Endothelial cell of umbilical vein (primary cell): ENCODE measurements around the gene CMBL. TPM values are rescaled to one million over a fixed set of nuclear protein-coding genes. Genes with fewer than 3 reads are reported as not detected.

Experiments used
- BruUV-seq: library from RNA; stranded (reverse); fragments of 400-500 nt; replicated peaks from 2 replicates; lab custom pipeline; 2021; lab: Mats Ljungman, UMichigan
- CTCF ChIA-PET: fragments of 300-600, 350-600 bp; sonication (Branson Sonifier 250); formaldehyde crosslinking; loops from one replicate; lab custom pipeline; 2021; ENCODE audit warnings: antibody characterized with exemption, inconsistent platforms; lab: Charles Lee
- POLR2A ChIA-PET: fragments of 300-600, 350-600 bp; sonication (Branson Sonifier 250); formaldehyde crosslinking; loops from one replicate; lab custom pipeline; 2021; ENCODE audit warnings: antibody characterized with exemption, inconsistent platforms; lab: Charles Lee
- DNase-seq: peaks from one replicate; pipeline ENCODE4 v3.0.0-alpha.2; 2011; ENCODE audit warnings: low read depth, low spot score
- FAIRE-seq: peaks from 2 replicates; lab custom pipeline; 2011; peaks lifted over from hg19 to GRCh38; lab: Jason Lieb, UNC
- H2AFZ ChIP-seq: 2 replicates; pipeline ENCODE4 v1.6.0; 2012; ENCODE audit warnings: low read depth, low read length, control low read depth, inconsistent platforms
- H3K27ac ChIP-seq: 2 replicates; pipeline ENCODE4 v1.5.1; 2011; ENCODE audit warnings: low read depth, mild to moderate bottlenecking, control low read depth, low read length, moderate library complexity; ENCODE audit not compliant: insufficient read depth
- H3K27me3 ChIP-seq, 2 experiments: 2 replicates each; pipeline versions ENCODE4 v1.6.0 to v1.6.1; 2011; ENCODE audit warnings: low read length in 2 of 2, mixed read lengths in 1 of 2; ENCODE audit not compliant: control insufficient read depth in 2 of 2, insufficient read depth in 2 of 2
- H3K36me3 ChIP-seq, 2 experiments: 2 replicates in 1 of 2; 3 replicates in 1 of 2; pipeline ENCODE4 v1.5.1; 2011; ENCODE audit warnings: low read length in 2 of 2, mild to moderate bottlenecking in 1 of 2, moderate library complexity in 1 of 2; ENCODE audit not compliant: control insufficient read depth in 2 of 2, insufficient read depth in 2 of 2; ENCODE audit errors: extremely low read depth in 1 of 2
- H3K4me1 ChIP-seq: 3 replicates; pipeline ENCODE4 v1.5.1; 2011; ENCODE audit warnings: mild to moderate bottlenecking, low read length; ENCODE audit not compliant: control insufficient read depth, insufficient read depth; ENCODE audit errors: extremely low read depth
- H3K4me2 ChIP-seq: 2 replicates; pipeline ENCODE4 v1.6.1; 2011; ENCODE audit warnings: low read length, control low read depth, mixed read lengths; ENCODE audit not compliant: insufficient read depth
- H3K4me3 ChIP-seq, 3 experiments: fragments of 200-600 bp in 1 of 3; sonication (generic), shearing (Covaris generic) in 1 of 3; replicated peaks in 1 of 3; 2 replicates each; pipeline ENCODE4 v1.5.1; 2011 to 2016; ENCODE audit warnings: control low read depth in 3 of 3, low read length in 3 of 3, mild to moderate bottlenecking in 2 of 3, inconsistent platforms in 1 of 3, low read depth in 1 of 3, moderate library complexity in 1 of 3; ENCODE audit not compliant: insufficient read depth in 1 of 3
- H3K79me2 ChIP-seq: 2 replicates; pipeline ENCODE4 v1.6.0; 2012; ENCODE audit warnings: low read length, inconsistent platforms; ENCODE audit not compliant: control insufficient read depth, insufficient read depth
- H3K9ac ChIP-seq: replicated peaks from 2 replicates; pipeline ENCODE3; 2011; ENCODE audit warnings: low read length, control low read depth; ENCODE audit not compliant: insufficient read depth; ENCODE audit errors: extremely low read depth
- H3K9me1 ChIP-seq: replicated peaks from 3 replicates; pipeline ENCODE4 v1.6.0; 2011; ENCODE audit warnings: mild to moderate bottlenecking, low read length; ENCODE audit not compliant: control insufficient read depth, insufficient read depth; ENCODE audit errors: extremely low read depth
- H3K9me3 ChIP-seq: replicated peaks from 2 replicates; pipeline ENCODE4 v1.5.1; 2012; ENCODE audit warnings: low read length, inconsistent platforms; ENCODE audit not compliant: control insufficient read depth, insufficient read depth
- H4K20me1 ChIP-seq: replicated peaks from 2 replicates; pipeline ENCODE3; 2011; ENCODE audit warnings: mild to moderate bottlenecking, low read length; ENCODE audit not compliant: control insufficient read depth, insufficient read depth; ENCODE audit errors: extremely low read depth
- CTCF ChIP-seq, 2 donors: IDR thresholded peaks; 1 replicate in 1 of 2; 2 replicates in 1 of 2; pipeline ENCODE4 v1.5.1; 2011; ENCODE audit warnings: low read length in 2 of 2, mild to moderate bottlenecking in 2 of 2, moderate library complexity in 2 of 2, control low read depth in 1 of 2, inconsistent platforms in 1 of 2, low read depth in 1 of 2; ENCODE audit not compliant: insufficient read depth in 1 of 2; ENCODE audit errors: extremely low read depth in 1 of 2
- EZH2 ChIP-seq: IDR thresholded peaks from 2 replicates; pipeline ENCODE4 v1.6.1; 2012; ENCODE audit warnings: borderline replicate concordance, low read depth, mild to moderate bottlenecking, moderate library complexity, low read length, inconsistent platforms; ENCODE audit not compliant: severe bottlenecking
- FOS ChIP-seq: IDR thresholded peaks from 2 replicates; pipeline ENCODE4 v1.6.1; 2011; ENCODE audit warnings: mild to moderate bottlenecking, low read length, moderate library complexity, borderline replicate concordance; ENCODE audit not compliant: insufficient read depth
- GATA2 ChIP-seq: IDR thresholded peaks from 2 replicates; pipeline ENCODE4 v1.7.0; 2011; ENCODE audit warnings: low read depth, mild to moderate bottlenecking, moderate library complexity, mixed read lengths, low read length; ENCODE audit not compliant: insufficient read length, insufficient read depth
- JUN ChIP-seq: IDR thresholded peaks from 2 replicates; pipeline ENCODE4 v1.6.1; 2011; ENCODE audit warnings: borderline replicate concordance, low read depth; ENCODE audit not compliant: insufficient read length, insufficient read depth
- MYC ChIP-seq: IDR thresholded peaks from one replicate; pipeline ENCODE4 v1.6.1; 2011; ENCODE audit warnings: mild to moderate bottlenecking, low read depth, low read length
- POLR2A ChIP-seq: IDR thresholded peaks from 2 replicates; pipeline ENCODE4 v1.6.1; 2012; ENCODE audit warnings: low read depth, mild to moderate bottlenecking, control low read depth, low read length
- POLR2AphosphoS5 ChIP-seq: IDR thresholded peaks from 2 replicates; pipeline ENCODE4 v1.6.1; 2012; ENCODE audit warnings: low read depth, mild to moderate bottlenecking, control low read depth, low read length, moderate library complexity; ENCODE audit not compliant: insufficient read depth
- dilution Hi-C: fragments of 300-500 bp; cut with MboI; formaldehyde crosslinking; loops from one replicate; pipeline ENCODE4 v1.15.0; 2019; ENCODE audit warnings: low sequenced_read_pairs; ENCODE audit not compliant: extremely low pct_ligation_motif_present
- intact Hi-C: fragments of 100-400 bp; cut with micrococcal nuclease; formaldehyde crosslinking; loops from one replicate; pipeline ENCODE4 v1.10.0; 2022
- polyA plus RNA-seq, 4 experiments: library from polyadenylated mRNA; depleted of rRNA in 3 of 4; stranded (reverse) in 3 of 4; unstranded in 1 of 4; fragments of >200 nt; gene quantifications; 2 replicates each; pipeline versions ENCODE4 v1.2.1 to v1.2.3, GENCODE V29; 2011 to 2012; ENCODE audit warnings: missing spikeins in 1 of 4
- total RNA-seq: library from RNA; stranded (reverse); gene quantifications from 2 replicates; pipeline ENCODE4 v1.2.3, GENCODE V29; 2021
- TF ChIP-seq, protein P1 (sequence below): IDR thresholded peaks from 2 replicates; pipeline ENCODE4 v1.6.1; 2011; ENCODE audit not compliant: insufficient read depth, insufficient read length

CMBL gene
- total and polyA plus RNA-seq, 2 donors (not counting 3 experiments of a cell fraction or from before 2014, with no cell fraction given) = 15.9 to 19.8 TPM

DNA sequence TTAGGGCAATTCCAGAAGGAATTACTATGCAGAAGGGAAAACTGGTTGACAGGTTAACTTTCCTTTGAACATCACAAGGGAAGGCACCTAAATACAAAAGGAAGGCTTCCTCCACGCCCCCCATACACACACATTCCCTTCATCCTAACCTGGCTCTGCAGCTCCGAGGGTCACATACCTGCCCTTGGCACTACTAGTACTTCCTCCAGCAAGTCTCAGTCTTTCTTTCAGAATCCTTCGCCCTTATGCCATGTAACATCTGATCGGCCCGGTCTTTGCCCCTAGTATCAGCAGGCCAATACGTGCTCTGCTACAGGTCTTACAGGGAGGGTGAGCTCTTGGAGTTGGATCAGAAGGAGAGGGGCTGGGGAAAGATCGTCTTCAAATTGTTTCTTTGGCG, 44.2 kb upstream of the CMBL start:
- Histone ChIP-seq H3K9me1 (no peaks in the 10 kb centered on the region), H3K27ac (no peak overlapping the region), H3K4me3 (no peak overlapping the region), H2AFZ (no peak overlapping the region), H3K4me1 (peaks cover 17% of the 10 kb centered on the region), H3K36me3 (no peaks in the 10 kb centered on the region), H3K79me2 (peaks cover 34% of the 10 kb centered on the region), H3K4me2 (no peak overlapping the region), H3K9me3 (no peaks in the 10 kb centered on the region), H3K27me3 (no peaks in the 10 kb centered on the region), H4K20me1 (peaks cover 12% of the 10 kb centered on the region), H3K9ac (no peak overlapping the region)
- intact Hi-C loops = loop anchor here (2.0 kb wide), 3 partner anchors 45 to 275 kb away; partner anchors contain the start of gene CMBL
- FAIRE-seq (peak; percentile 31), DNase-seq (no peak)
- TF ChIP-seq CTCF (IDR thresholded peaks at IDR 0.05; ENCODE audit: extremely low read depth in 1 of 2, insufficient read depth in 1 of 2, low read depth in 1 of 2, low read length in 2 of 2) = no peak
- TF ChIP-seq FOS = no peak
- TF ChIP-seq JUN = no peak
- TF ChIP-seq GATA2 = no peak
- TF ChIP-seq POLR2A = no peak
- no peak for TF ChIP-seq MYC
- no peak for TF ChIP-seq EZH2
- TF ChIP-seq, protein P1, sequence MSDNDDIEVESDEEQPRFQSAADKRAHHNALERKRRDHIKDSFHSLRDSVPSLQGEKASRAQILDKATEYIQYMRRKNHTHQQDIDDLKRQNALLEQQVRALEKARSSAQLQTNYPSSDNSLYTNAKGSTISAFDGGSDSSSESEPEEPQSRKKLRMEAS = no peak
- TF ChIP-seq POLR2AphosphoS5 = no peak
- ChIA-PET POLR2A (no interaction called here), CTCF (no interaction called here)
- dilution Hi-C loops = no loop called here
- no TSS peak for BruUV-seq
